Stomach smooth muscle (tissue), 2 donors: ENCODE results near the gene MBTD1.

Experiments
- H3K27ac ChIP-seq: one replicate; pipeline ENCODE4 v1.7.0; 2013; ENCODE audit warnings: mild to moderate bottlenecking, low read length, inconsistent platforms
- H3K27me3 ChIP-seq, 2 donors: one replicate each; pipeline ENCODE4 v1.7.0; 2013; ENCODE audit warnings: low read length in 2 of 2; ENCODE audit not compliant: insufficient read depth in 2 of 2, control insufficient read depth in 1 of 2
- H3K36me3 ChIP-seq, 2 donors: one replicate each; pipeline ENCODE4 v1.7.0; 2013; ENCODE audit warnings: low read length in 2 of 2; ENCODE audit not compliant: control insufficient read depth in 2 of 2, insufficient read depth in 2 of 2
- H3K4me1 ChIP-seq: one replicate; pipeline ENCODE4 v1.7.0; 2013; ENCODE audit warnings: low read length; ENCODE audit not compliant: control insufficient read depth, insufficient read depth
- H3K4me3 ChIP-seq, 2 donors: one replicate each; pipeline ENCODE4 v1.7.0; 2013; ENCODE audit warnings: low read length in 2 of 2
- H3K9ac ChIP-seq, 2 donors: one replicate each; pipeline ENCODE4 v1.7.0; 2013; ENCODE audit warnings: low read length in 2 of 2, mild to moderate bottlenecking in 1 of 2
- H3K9me3 ChIP-seq, 2 donors: one replicate each; pipeline ENCODE4 v1.7.0; 2013; ENCODE audit warnings: low read length in 2 of 2; ENCODE audit not compliant: control insufficient read depth in 2 of 2
- donor health status: healthy.
- donor health status: Pancreatic carcinoma.

The MBTD1 gene

DNA sequence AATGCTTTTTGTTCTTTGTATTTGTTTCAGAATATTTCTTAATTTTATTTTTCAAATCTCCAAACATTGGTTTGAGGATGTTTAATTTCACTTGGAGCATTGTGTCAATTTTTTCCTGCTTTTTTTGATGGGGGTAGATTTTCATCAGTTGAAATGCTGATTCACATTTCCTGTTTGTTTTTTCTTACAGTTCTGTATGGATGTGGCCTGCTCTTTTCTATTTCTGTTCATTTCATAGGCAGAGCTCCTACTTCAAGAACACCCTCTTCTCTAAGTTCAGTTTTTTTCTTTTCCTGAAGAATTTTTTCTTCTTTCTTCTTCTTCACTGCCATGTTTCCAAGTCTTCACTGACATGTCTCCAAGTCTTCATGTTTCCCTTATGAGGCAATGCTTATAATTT, 8.8 kb downstream of the MBTD1 start:
- Histone ChIP-seq H3K4me1 (no peaks in the 10 kb centered on the region), H3K9me3 (no peaks in the 10 kb centered on the region), H3K27me3 (no peaks in the 10 kb centered on the region), H3K4me3 (no peak overlapping the region), H3K27ac (no peak overlapping the region), H3K36me3 (no peaks in the 10 kb centered on the region), H3K9ac (no peak overlapping the region)

DNA sequence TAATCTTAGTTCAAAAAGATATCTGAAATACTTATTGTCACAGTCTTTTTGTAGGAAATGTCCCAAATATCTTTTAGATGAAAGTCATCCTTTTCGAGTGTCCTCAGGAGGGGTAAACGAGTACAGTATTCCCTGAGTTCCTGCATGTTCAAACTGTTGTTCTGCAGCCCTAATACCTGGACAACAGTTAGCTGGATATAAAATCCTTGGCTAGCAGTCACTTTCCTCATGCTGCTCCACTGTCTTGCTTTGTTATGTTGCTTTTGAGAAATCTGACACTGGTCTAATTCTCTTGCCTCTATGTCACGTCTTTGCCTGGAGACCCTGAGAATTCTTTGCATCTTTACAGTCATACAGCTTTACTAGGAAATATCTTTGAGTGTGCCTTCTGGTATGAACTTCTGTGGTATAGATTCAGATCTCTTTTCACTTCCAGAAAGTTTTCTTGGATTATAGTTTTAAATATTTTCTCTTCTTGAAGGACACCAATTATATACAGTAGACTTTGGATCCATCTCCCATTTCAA, 9.5 kb downstream of the MBTD1 start:
- H3K4me1 ChIP-seq = no peaks in the 10 kb centered on the region
- no peaks in the 10 kb centered on the region for H3K27me3 ChIP-seq
- no peak overlapping the region for H3K27ac ChIP-seq
- H3K36me3 ChIP-seq = no peaks in the 10 kb centered on the region
- no peaks in the 10 kb centered on the region for H3K9me3 ChIP-seq
- H3K9ac ChIP-seq = no peak overlapping the region
- no peak overlapping the region for H3K4me3 ChIP-seq

DNA sequence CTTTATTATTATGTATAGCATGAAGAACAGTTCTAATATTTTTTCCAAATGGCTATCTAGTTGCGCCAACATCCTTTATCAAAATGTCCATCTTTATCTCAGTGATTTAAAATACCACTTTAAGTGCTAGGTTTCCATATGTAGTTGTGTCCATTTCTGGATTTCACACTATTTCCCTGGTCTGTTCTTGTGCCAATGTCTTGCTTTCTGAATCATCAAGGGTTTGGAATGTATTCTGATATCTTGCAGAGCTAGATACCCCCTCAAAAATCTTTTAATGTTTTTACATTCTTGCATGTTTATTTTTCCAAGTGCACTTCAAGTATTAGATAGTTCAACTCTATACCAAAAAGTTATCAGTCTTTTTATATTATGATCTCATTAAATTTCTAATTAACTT, 14.3 kb downstream of the MBTD1 start:
- no peaks in the 10 kb centered on the region for H3K27me3 ChIP-seq
- no peaks in the 10 kb centered on the region for H3K9me3 ChIP-seq
- H3K4me1 ChIP-seq = no peaks in the 10 kb centered on the region
- no peaks in the 10 kb centered on the region for H3K36me3 ChIP-seq
- no peak overlapping the region for H3K4me3 ChIP-seq
- H3K9ac ChIP-seq = no peak overlapping the region
- no peak overlapping the region for H3K27ac ChIP-seq

DNA sequence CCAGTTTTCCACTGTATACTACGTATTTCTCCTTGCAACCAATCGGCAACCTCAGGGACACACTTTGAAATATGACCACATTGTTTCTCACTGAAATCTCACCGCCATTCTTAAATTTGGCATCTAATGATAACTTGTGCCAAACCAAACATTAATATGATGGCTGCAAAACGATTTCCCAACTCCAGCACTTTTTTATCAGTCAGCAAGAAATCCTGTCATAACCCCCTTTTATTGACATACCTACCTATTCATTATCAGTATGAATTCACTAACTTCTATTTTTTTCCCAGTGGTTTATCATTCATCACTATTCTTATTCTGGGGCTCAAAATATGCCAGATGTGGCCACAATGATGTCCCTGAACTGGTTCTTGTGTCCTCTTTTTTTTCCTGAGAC, 15.8 kb downstream of the MBTD1 start:
- Histone ChIP-seq H3K4me3 (no peak overlapping the region), H3K9ac (no peak overlapping the region), H3K36me3 (no peaks in the 10 kb centered on the region), H3K27ac (no peak overlapping the region), H3K9me3 (no peaks in the 10 kb centered on the region), H3K4me1 (no peaks in the 10 kb centered on the region), H3K27me3 (no peaks in the 10 kb centered on the region)

DNA sequence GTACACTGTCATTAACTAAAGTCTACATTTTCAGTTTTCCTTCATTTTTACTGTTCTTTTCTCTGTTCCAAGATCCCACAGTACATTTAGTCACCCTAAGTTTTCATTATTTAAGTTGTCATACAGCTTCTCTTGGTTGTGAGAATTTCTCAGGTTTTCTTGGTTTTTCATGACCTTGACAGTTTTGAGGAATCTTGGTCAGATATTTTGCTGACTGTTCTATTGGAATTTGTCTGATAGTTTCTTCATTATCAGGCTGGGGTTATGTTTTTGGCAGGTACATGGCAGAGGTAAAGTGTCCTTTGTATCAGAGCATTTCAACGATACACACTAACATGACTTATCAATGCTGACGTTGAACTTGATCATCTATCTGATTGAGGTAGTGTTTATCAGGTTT, 19.6 kb downstream of the MBTD1 start:
- H3K36me3 ChIP-seq = no peaks in the 10 kb centered on the region
- no peaks in the 10 kb centered on the region for H3K9me3 ChIP-seq
- H3K9ac ChIP-seq = no peak overlapping the region
- no peaks in the 10 kb centered on the region for H3K4me1 ChIP-seq
- H3K4me3 ChIP-seq = no peak overlapping the region
- H3K27ac ChIP-seq = no peak overlapping the region
- no peaks in the 10 kb centered on the region for H3K27me3 ChIP-seq

DNA sequence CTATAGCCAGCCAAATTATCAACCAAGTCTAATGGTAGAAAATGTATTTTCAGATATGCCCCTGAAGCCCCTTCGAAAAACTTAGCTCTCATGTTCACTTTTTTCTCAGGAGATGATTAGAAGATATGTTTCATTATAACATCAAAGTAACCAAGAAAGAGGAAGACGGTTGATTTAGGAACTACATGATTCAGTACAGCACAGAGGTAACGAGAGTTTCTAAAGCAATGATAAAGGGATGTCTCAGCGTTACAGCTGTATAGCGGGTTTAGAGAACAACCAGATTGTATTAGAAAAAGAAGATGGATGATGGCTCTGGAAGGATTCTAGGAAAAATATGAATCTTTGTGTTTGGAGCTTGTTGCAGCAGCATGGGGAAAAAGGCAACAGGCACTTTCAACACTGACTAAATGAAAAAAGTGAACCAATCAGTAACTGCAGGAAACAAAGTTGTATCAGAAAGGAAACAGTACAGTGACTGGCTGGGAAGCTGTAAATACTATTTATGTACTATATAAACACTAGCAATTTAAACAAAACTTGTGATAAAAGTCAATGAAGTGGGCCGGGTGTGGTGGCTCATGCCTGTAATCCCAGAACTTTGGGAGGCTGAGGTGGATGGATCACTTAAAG, 21.5 kb downstream of the MBTD1 start:
- Histone ChIP-seq H3K36me3 (no peaks in the 10 kb centered on the region), H3K27me3 (no peaks in the 10 kb centered on the region), H3K9me3 (no peaks in the 10 kb centered on the region), H3K4me3 (no peak overlapping the region), H3K9ac (no peak overlapping the region), H3K4me1 (no peaks in the 10 kb centered on the region), H3K27ac (no peak overlapping the region)

DNA sequence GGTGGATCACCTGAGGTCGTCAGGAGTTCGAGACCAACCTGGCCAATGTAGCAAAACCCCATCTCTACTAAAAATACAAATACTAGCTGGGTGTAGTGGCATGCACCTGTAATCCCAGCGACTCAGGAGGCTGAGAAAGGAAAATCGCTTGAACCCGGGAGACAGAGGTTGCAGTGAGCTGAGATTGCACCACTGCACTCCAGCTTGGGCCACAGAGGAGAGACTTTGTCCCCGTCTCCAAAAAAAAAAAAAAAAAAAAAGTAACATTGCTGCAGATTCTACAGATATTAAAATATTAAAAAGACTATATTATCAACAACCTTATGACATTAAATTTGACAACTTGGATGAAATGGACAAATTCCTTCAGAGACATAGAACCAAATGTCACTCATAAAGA, 25.7 kb downstream of the MBTD1 start:
- Histone ChIP-seq H3K27me3 (no peaks in the 10 kb centered on the region), H3K4me3 (no peak overlapping the region), H3K9me3 (no peaks in the 10 kb centered on the region), H3K27ac (no peak overlapping the region), H3K36me3 (no peaks in the 10 kb centered on the region), H3K4me1 (no peaks in the 10 kb centered on the region), H3K9ac (no peak overlapping the region)

DNA sequence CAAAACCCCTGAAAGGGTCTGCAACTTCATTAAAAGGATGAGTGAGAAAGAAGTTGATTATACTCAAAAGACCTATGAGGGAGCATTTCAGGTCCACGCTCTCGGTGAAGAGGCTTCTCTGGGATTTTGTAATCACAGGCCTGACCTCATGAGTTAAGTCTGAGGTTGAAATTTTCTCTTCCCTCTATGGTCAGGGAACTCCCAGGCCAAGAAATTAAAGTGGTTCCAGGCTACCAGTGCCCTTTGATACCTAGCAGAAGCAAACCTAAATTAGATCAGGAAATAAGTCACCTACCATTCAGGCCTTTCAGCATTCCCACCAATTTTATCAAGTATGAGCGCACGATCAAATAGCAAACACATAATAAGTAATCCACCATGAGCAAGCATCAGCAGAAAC, 27.9 kb downstream of the MBTD1 start:
- no peak overlapping the region for H3K27ac ChIP-seq
- no peaks in the 10 kb centered on the region for H3K4me1 ChIP-seq
- no peaks in the 10 kb centered on the region for H3K36me3 ChIP-seq
- no peak overlapping the region for H3K9ac ChIP-seq
- H3K27me3 ChIP-seq = no peaks in the 10 kb centered on the region
- no peaks in the 10 kb centered on the region for H3K9me3 ChIP-seq
- no peak overlapping the region for H3K4me3 ChIP-seq

DNA sequence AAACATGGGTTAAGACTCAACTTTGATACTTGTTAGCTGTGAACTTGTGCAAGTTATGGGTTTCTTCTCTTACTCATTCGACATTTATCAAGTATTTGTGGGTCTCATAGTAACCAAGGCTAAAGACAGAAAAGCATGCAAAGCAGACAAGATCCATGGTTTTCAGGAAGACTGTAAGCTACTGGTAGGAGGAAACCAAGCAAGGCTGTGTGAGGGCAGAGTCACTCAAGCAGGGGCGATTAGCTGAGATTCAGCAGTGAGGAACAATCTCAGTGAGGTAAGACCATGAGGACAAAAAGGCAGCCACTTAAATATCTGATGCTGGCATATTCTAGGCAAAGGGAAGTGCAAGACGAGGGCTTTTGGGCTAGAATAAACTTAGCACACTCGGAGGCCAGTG, 29.5 kb downstream of the MBTD1 start:
- H3K27me3 ChIP-seq = no peaks in the 10 kb centered on the region
- H3K4me1 ChIP-seq = no peaks in the 10 kb centered on the region
- no peaks in the 10 kb centered on the region for H3K36me3 ChIP-seq

DNA sequence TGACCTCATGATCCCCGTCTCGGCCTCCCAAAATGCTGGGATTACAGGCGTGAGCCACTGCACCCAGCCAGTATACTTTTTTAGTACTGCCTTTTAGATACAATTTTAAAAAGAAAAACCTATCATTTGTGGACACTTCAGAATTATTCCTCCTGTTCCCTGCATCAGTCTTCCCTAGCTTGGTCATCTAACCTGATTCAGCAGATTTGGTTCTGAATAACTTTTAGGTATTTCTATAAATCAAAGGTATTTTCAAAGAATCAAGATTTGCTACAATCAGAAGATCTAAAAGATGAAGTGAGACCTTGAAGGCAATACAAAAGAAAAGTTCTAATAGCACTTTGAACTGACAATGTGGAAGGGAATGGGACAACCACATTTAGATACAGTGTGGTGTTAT, 30.0 kb downstream of the MBTD1 start:
- H3K4me3 ChIP-seq = no peak overlapping the region
- H3K4me1 ChIP-seq = no peaks in the 10 kb centered on the region
- H3K27me3 ChIP-seq = no peaks in the 10 kb centered on the region
- no peaks in the 10 kb centered on the region for H3K36me3 ChIP-seq
- H3K27ac ChIP-seq = no peak overlapping the region
- H3K9ac ChIP-seq = no peak overlapping the region
- no peaks in the 10 kb centered on the region for H3K9me3 ChIP-seq

More for the DNA sequence above, 29.5 kb downstream of the MBTD1 start:
- Histone ChIP-seq H3K27ac (no peak overlapping the region), H3K9ac (no peak overlapping the region), H3K4me3 (no peak overlapping the region), H3K9me3 (no peaks in the 10 kb centered on the region)

DNA sequence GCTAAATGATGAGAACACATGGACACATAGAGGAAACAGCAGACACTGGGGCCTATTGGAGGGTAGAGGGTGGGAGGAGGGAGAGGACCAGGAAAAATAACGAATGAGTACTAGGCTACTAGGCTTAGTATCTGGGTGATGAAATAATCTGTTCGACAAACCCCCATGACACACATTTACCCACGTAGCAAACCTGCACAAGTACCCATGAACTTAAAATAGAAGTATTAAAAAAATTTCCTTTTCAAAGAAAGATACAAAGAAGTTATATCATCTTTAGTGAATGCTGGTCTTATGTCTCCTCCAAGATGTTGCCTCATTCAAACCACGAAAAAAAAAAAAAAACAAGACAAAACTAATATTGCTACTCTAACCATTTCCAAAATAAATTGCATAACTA, 31.7 kb downstream of the MBTD1 start:
- Histone ChIP-seq H3K4me1 (no peaks in the 10 kb centered on the region), H3K27ac (no peak overlapping the region), H3K27me3 (no peaks in the 10 kb centered on the region), H3K9ac (no peak overlapping the region), H3K4me3 (no peak overlapping the region), H3K36me3 (peaks cover 3 to 9% of the 10 kb centered on the region in 2 donors), H3K9me3 (no peaks in the 10 kb centered on the region)
